BJ (cell line): ENCODE measurements around the gene LAMA3. TPM values are rescaled to one million over a fixed set of nuclear protein-coding genes. Genes with fewer than 3 reads are reported as not detected.

Experiments used
- CTCF ChIA-PET: fragments of 350-600 bp; formaldehyde crosslinking; extraction: SDS; loops from one replicate; lab custom pipeline; 2021; ENCODE audit warnings: antibody characterized with exemption, inconsistent platforms; lab: Yijun Ruan, JAX
- POLR2A ChIA-PET: fragments of 300-600 bp; sonication (Branson Sonifier 250); formaldehyde crosslinking; extraction: SDS; loops from one replicate; lab custom pipeline; 2021; ENCODE audit warnings: antibody characterized with exemption; lab: Charles Lee
- DNase-seq: peaks from one replicate; pipeline ENCODE4 v3.0.0-alpha.2; 2011; ENCODE audit warnings: low read depth
- H3K27me3 ChIP-seq: 2 replicates; pipeline ENCODE4 v1.6.0; 2011; ENCODE audit warnings: low read length; ENCODE audit not compliant: control insufficient read depth, insufficient read depth
- H3K36me3 ChIP-seq: 2 replicates; pipeline ENCODE4 v1.5.1; 2011; ENCODE audit warnings: low read length; ENCODE audit not compliant: control insufficient read depth, insufficient read depth
- H3K4me3 ChIP-seq: 2 replicates; pipeline ENCODE4 v1.5.1; 2011; ENCODE audit warnings: low read depth, mild to moderate bottlenecking, control low read depth, low read length
- CTCF ChIP-seq: IDR thresholded peaks from 2 replicates; pipeline ENCODE4 v1.5.1; 2011; ENCODE audit warnings: low read depth, mild to moderate bottlenecking, control low read depth, inconsistent platforms, low read length, moderate library complexity; ENCODE audit not compliant: insufficient read depth
- polyA plus RNA-seq: library from polyadenylated mRNA; depleted of rRNA; stranded (reverse); fragments of >200 nt; gene quantifications from 2 replicates; pipeline ENCODE4 v1.2.3, GENCODE V29; 2011

The LAMA3 gene
- polyA plus RNA-seq, 1 experiment, result 5.6 TPM

GRCh38 chr18:23897733-23898132 lies 208.5 kb downstream of the LAMA3 start:
- DNase-seq, result no peak
- CTCF ChIA-PET, result interaction anchor here (0.7 to 1.7 kb wide), 2 partner anchors 15 to 21 kb away, joined by 3 to 5 read pairs; no protein-coding TSS in a partner anchor
- Histone ChIP-seq H3K27me3 (no peaks in the 10 kb centered on the region), H3K4me3 (no peak overlapping the region), H3K36me3 (no peaks in the 10 kb centered on the region)
- TF ChIP-seq CTCF, result no peak
- POLR2A ChIA-PET, result no interaction called here

- no peak for TF ChIP-seq CTCF
- POLR2A ChIA-PET, result no interaction called here
- no peak for DNase-seq
- H3K36me3 ChIP-seq, result no peaks in the 10 kb centered on the region
- no peak overlapping the region for H3K4me3 ChIP-seq
- H3K27me3 ChIP-seq, result no peaks in the 10 kb centered on the region
- CTCF ChIA-PET, result interaction anchor here (1.1 to 2.0 kb wide), 2 partner anchors 18 to 96 kb away, joined by 3 to 8 read pairs; no protein-coding TSS in a partner anchor
Observed at GRCh38 chr18:23900994-23901393, 211.7 kb downstream of the LAMA3 start.

GRCh38 chr18:23902396-23902795 lies 213.1 kb downstream of the LAMA3 start:
- no peak for TF ChIP-seq CTCF
- no peak for DNase-seq
- ChIA-PET POLR2A (no interaction called here), CTCF (no interaction called here)
- no peaks in the 10 kb centered on the region for H3K36me3 ChIP-seq
- no peaks in the 10 kb centered on the region for H3K27me3 ChIP-seq
- H3K4me3 ChIP-seq, result no peak overlapping the region

- ChIA-PET POLR2A (no interaction called here), CTCF (interaction anchor here (0.6 to 0.8 kb wide), 2 partner anchors 15 to 201 kb away, joined by 3 to 6 read pairs; no protein-coding TSS in a partner anchor)
- Histone ChIP-seq H3K27me3 (no peaks in the 10 kb centered on the region), H3K36me3 (no peaks in the 10 kb centered on the region), H3K4me3 (no peak overlapping the region)
- DNase-seq, result no peak
- no peak for TF ChIP-seq CTCF
Observed at GRCh38 chr18:23903971-23904370, 214.7 kb downstream of the LAMA3 start.

GRCh38 chr18:23906658-23907057 lies 217.4 kb downstream of the LAMA3 start:
- DNase-seq, result no peak
- Histone ChIP-seq H3K4me3 (no peak overlapping the region), H3K36me3 (no peaks in the 10 kb centered on the region), H3K27me3 (no peaks in the 10 kb centered on the region)
- POLR2A ChIA-PET, result no interaction called here
- no peak for TF ChIP-seq CTCF
- CTCF ChIA-PET, result no interaction called here
